RPMI8226 (cell line): Measurements from ENCODE around the gene CEP131.

Source experiments
- DNase-seq: peaks from one replicate; pipeline ENCODE4 v3.0.0-alpha.2; 2015

CEP131 gene

GRCh38 chr17:81197409-81197795 is 25.4 kb downstream of the CEP131 start:
- no peak for DNase-seq

- DNase-seq = no peak
Measured at GRCh38 chr17:81196505-81197408, 26.0 kb downstream of the CEP131 start.

GRCh38 chr17:81195941-81196495 is 26.7 kb downstream of the CEP131 start:
- DNase-seq = no peak

- DNase-seq = no peak
Measured at GRCh38 chr17:81194941-81195901, 27.5 kb downstream of the CEP131 start.

GRCh38 chr17:81194225-81194760 is 28.5 kb downstream of the CEP131 start:
- no peak for DNase-seq

GRCh38 chr17:81193470-81194224 is 29.1 kb downstream of the CEP131 start:
- DNase-seq = no peak

- no peak for DNase-seq
Measured at GRCh38 chr17:81193051-81193410, 29.7 kb downstream of the CEP131 start.

- no peak for DNase-seq
Measured at GRCh38 chr17:81192386-81193050, 30.2 kb downstream of the CEP131 start.

- DNase-seq = no peak
Measured at GRCh38 chr17:81191646-81192045, 31.1 kb downstream of the CEP131 start.

- no peak for DNase-seq
Measured at GRCh38 chr17:81191116-81191515, 31.6 kb downstream of the CEP131 start.

GRCh38 chr17:81190591-81190990 is 32.2 kb downstream of the CEP131 start:
- no peak for DNase-seq

- DNase-seq = no peak
Measured at GRCh38 chr17:81189670-81190530, 32.9 kb downstream of the CEP131 start.

- no peak for DNase-seq
Measured at GRCh38 chr17:81189016-81189415, 33.7 kb downstream of the CEP131 start.

GRCh38 chr17:81188491-81188840 is 34.3 kb downstream of the CEP131 start:
- DNase-seq = no peak

- DNase-seq = no peak
Measured at GRCh38 chr17:81187586-81188490, 34.9 kb downstream of the CEP131 start.

GRCh38 chr17:81187120-81187519 is 35.6 kb downstream of the CEP131 start:
- DNase-seq = no peak

- no peak for DNase-seq
Measured at GRCh38 chr17:81186203-81186602, 36.6 kb downstream of the CEP131 start.

GRCh38 chr17:81184555-81184954 is 38.2 kb downstream of the CEP131 start:
- DNase-seq = no peak

- DNase-seq = no peak
Measured at GRCh38 chr17:81183807-81184206, 39.0 kb downstream of the CEP131 start.

- no peak for DNase-seq
Measured at GRCh38 chr17:81183316-81183715, 39.4 kb downstream of the CEP131 start.
